ENCODE measurements around the gene PHYKPL.

- TF ChIP-seq EZH2 (IDR thresholded peaks at IDR 0.05; ENCODE audit: borderline replicate concordance, insufficient read depth, low read length, poor library complexity, severe bottlenecking) (no peak), RAD21 (conservative IDR thresholded peaks at IDR 0.05) (no peak), CTCF (IDR thresholded peaks at IDR 0.05; ENCODE audit: poor library complexity, severe bottlenecking) (no peak), POLR2AphosphoS5 (IDR thresholded peaks at IDR 0.05) (no peak), SMC3 (conservative IDR thresholded peaks at IDR 0.05; ENCODE audit: poor library complexity) (no peak), EP300 (conservative IDR thresholded peaks at IDR 0.05; ENCODE audit: poor library complexity, severe bottlenecking) (no peak)
- TF ChIP-seq, protein P1, sequence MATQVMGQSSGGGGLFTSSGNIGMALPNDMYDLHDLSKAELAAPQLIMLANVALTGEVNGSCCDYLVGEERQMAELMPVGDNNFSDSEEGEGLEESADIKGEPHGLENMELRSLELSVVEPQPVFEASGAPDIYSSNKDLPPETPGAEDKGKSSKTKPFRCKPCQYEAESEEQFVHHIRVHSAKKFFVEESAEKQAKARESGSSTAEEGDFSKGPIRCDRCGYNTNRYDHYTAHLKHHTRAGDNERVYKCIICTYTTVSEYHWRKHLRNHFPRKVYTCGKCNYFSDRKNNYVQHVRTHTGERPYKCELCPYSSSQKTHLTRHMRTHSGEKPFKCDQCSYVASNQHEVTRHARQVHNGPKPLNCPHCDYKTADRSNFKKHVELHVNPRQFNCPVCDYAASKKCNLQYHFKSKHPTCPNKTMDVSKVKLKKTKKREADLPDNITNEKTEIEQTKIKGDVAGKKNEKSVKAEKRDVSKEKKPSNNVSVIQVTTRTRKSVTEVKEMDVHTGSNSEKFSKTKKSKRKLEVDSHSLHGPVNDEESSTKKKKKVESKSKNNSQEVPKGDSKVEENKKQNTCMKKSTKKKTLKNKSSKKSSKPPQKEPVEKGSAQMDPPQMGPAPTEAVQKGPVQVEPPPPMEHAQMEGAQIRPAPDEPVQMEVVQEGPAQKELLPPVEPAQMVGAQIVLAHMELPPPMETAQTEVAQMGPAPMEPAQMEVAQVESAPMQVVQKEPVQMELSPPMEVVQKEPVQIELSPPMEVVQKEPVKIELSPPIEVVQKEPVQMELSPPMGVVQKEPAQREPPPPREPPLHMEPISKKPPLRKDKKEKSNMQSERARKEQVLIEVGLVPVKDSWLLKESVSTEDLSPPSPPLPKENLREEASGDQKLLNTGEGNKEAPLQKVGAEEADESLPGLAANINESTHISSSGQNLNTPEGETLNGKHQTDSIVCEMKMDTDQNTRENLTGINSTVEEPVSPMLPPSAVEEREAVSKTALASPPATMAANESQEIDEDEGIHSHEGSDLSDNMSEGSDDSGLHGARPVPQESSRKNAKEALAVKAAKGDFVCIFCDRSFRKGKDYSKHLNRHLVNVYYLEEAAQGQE (IDR thresholded peaks at IDR 0.05; ENCODE audit: borderline replicate concordance): no peak
These were observed 9.8 kb upstream of the PHYKPL start for GRCh38 chr5:178242416-178242815.

Data from neural cell (in vitro differentiated cells).